NCI-H187 (cell line): ENCODE measurements around the gene SAMD3.
"Not testable (repeated sequence)": the region's sequence is repeated elsewhere in the genome, so short reads cannot be mapped to it uniquely, and the experiment has no call there.

Source experiments
- DNase-seq, 2 experiments: peaks; one replicate each; lab custom pipeline; 2025; lab: John Stamatoyannopoulos, UW

Gene SAMD3

DNA sequence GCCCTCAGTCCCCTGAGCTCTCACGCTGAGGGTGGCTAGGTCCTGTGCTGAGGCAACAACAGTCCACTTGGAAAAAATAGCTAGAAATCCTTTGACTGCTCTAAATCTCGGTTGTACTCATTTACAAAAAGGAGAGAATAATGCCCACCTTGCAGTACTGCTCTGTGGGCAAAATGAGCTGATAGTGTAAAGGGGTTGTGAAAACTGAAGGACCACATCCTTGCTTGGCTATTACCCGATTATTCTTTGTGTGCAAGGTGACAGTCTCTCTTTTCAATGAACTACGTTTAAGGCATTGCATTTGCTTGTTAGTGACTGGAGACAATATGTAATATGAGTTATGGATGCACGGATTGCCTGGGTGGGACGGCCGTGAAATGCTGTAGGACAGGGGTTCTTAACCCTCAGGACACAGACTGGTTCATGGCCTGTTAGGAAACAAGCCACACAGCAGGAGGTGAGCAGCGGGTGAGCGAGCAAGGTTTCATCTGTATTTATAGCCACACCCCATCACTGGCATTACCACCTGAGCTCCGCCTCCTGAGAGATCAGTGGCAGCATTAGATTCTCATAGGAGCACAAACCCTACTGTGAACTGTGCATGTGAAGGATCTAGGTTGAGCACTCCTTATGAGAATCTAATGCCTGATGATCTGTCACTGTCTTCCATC is 14.6 kb downstream of the SAMD3 start:
- no peak for DNase-seq

DNA sequence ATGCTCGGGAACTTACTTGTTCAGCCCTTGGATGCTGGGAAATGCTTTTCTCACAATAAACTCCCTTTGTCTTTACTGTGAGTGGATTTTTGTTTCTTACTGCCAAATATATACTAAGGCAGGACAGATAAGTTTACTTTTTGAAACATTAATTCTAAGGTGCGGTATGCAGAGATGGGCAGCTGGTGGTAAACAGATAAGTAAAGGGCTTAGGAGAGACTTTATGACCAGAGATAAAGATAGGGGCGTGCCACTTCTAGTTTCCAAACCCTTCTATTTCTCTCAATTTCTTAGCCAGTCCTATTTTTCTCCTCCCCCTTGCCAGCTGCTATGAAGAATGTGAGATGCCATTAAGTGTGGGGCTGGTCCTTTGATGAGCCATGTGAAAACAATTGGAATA is 16.3 kb downstream of the SAMD3 start:
- DNase-seq = no peak

DNA sequence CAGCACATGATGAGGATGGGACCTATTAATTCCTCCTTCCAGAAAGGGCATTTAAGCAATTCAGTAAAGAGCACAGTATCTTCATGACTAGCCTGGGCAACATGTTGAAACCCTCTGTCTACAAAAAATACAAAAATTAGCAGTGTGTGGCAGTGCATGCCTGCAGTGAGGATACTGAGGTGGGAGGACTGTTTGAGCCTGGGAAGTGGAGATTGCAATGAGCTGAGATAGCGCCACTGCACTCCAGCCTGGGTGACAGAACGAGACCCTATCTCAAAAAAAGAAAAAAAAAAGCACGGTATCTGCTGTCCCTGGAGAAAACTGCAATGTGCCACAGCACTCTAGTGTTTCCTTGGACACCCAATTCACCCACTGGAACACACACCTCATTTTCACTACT is 18.4 kb downstream of the SAMD3 start:
- DNase-seq = no peak

DNA sequence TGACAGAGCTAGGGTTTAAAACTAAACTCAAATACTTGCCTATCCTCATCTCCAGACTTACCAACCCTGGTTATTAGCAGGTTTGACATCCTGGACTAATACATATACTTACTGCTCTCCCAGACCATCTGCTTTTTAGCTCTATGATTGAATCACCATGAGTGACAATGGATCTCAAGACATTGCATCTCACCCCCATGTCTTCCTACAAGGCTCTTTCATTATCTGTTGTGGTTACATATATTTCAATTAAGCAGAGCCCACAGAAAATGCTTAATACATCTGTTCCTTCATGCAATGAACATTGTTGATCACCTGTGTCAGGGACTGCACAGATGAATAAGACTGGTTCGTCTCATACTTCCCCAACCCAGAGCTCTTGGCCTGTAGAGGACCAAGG is 19.4 kb downstream of the SAMD3 start:
- DNase-seq = no peak

DNA sequence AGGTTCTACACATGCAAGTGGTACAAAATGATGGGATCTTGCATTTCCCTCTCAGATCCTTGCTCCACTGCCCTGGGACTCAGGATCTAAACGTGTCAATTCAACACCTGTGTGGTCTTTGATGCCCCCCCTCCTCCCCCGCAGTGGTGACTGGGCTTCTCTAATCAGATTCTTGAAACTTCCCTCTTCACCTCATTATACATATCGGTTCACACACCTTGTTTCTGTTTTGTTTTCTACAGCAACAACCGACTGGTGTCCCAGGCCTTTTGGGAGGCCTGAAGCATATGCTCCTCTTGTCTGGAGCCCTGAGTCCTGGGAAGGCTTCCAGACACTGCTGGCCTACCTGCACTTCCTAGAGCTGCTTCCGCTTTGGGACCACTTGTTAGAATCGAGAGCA is 20.0 kb downstream of the SAMD3 start:
- no peak for DNase-seq

DNA sequence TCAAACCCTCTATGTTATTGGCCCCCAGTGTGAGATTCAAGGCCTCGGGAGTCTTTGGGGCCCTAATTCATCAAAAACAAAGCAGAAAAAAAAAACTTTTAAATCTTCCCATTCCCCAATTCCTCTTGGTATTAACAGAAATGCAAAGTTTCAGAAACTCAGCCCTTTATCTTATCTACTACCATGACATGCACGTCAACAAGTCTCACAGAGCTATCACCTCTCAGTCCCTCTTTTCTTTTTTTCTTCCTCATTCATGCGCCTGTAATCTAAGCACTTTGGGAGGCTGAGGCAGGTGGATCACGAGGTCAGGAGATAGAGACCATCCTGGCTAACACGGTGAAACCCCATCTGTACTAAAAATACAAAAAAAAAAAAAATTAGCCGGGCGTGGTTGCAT is 22.7 kb downstream of the SAMD3 start:
- no peak for DNase-seq

DNA sequence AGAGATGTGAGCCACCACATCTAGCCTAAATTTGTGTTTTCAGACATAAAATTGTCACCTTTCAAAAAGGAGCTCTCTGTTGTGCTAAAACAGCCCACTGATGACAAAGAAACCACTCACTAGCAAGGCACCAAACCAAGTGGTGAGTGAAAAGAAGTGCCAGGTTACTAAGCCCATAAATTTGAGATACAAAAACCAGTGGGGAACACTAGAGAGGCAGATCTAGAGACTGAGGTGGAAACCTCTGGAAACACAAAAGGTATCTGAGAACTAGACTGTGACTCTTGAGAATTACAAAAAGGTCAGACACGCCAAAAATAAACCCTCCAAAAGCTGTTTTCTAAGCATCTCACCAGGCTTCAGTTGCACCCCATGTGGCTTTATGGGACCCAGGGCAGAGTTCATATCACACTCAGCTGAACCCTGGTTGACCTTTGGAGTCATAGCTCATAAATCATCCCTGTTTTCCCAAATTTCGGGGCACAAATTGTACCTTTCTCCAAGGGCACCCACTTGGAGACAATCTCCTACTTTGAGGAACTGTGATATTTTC is 24.2 kb downstream of the SAMD3 start:
- DNase-seq = no peak

DNA sequence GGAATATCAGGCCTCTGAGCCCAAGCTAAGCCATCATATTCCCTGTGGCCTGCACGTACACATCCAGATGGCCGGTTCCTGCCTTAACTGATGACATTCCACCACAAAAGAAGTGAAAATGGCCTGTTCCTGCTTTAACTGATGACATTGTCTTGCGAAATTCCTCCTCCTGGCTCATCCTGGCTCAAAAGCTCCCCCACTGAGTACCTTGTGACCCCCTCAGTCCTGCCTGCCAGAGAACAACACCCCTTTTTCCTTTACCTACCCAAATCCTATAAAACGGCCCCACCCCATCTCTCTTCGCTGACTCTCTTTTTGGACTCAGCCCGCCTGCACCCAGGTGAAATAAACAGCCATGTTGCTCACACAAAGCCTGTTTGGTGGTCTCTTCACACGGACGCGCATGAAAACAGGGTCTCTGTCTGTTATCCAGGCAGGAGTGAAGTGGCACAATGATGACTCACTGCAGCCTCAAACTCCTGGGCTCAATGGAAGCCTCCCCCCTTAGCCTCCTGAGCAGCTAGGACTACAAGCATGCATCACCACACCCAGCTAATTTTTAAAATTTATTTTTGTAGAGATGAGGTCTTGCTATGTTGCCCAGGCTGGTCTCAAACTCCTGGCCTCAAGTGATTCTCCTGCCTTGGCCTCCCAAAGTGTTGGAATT is 24.8 kb downstream of the SAMD3 start:
- not testable (repeated sequence) for DNase-seq

DNA sequence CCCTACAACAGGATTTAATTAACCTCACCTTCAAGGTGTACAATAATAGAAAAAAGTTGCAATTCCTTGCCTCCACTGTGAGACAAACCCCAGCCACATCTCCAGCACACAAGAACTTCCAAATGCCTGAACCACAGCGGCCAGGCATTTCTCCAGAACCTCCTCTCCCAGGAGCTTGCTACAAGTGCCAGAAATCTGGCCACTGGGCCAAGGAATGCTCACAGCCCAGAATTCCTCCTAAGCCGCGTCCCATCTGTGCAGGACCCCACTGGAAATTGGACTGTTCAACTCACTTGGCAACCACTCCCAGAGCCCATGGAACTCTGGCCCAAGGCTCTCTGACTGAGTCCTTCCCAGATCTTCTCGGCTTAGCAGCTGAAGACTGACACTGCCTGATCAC is 28.3 kb downstream of the SAMD3 start:
- DNase-seq = not testable (repeated sequence)

DNA sequence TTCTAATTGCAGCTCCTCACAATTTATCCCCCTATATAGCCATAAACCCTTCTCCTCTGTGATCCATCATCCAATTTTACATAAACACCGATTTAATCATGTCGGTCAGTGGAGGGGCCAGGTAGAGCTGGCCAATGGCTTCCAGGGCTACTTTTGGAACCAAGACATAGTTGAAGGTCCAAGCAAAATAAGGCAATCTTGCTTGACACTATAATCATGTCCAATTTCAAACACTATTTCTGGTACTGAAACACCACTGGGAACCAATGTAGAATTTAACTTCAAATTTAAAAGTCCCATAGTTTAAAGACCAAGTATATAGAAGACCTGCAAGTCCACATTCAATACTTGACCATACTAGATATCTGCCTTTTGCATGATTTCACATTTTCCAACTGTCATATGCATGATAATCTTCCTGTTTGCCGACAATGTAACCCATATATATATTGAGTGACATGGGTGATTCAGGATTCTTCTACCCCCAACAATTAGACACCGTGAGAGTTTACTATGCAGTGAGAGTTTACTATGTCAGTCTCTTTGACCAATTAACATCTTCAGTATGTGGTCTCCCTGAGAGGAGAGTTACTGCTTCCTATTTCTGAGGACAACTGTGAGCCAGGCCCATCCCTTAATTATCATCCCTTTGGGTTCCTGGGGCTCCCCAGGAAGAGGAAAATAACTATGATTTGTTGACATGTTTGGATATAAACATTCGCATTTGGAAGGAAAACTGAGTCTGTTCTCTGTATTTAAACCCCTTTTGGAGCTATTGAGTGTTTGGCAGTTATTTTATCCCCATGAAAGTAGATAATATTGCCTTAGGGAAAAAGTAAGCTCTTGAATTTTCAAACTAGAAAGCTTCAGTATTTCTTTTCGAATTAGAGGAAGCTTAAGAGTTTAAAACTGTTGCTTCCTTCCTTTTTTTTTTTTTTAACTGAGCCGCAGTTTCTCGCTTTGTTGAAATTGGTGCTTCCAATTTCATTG is 31.8 kb downstream of the SAMD3 start:
- no peak for DNase-seq

DNA sequence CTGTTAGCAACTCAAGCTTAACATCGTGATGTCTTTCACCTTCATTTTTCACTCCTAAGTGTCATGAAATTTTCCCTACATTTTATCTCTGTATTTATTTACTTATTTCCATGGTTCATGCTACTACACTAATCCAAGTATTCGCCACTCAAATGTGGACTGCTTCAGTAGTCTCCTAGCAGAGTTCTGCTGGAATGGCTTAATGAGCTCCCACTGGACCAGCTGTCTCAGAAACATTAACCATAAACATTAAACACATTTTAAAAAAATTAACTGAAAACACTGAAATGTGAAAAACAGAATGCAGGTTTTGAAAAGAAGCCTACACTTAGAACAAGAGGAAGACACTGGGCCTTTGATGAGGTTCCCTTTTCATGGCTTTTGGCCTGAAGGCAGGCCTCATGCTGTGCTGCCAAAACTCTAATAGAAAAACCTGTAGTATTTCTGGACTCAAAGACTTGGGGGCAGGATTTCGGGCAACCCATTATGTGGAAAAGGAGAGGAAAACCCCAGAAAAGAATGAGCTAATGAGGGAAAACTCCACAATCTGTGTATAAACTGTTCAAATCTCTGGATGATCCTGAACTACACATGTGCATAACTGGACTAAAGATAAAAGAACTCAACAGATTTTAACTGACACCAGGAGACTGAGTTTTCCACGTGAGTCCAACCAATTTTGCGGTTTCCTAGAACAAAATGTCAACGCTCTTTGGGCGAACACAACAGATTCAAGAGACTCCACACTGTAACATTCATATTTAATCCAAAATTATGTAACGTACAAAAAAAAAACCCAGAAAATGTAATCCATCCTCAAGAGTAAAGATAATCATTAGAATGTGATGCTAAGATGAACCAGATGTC is 33.0 kb downstream of the SAMD3 start:
- no peak for DNase-seq

DNA sequence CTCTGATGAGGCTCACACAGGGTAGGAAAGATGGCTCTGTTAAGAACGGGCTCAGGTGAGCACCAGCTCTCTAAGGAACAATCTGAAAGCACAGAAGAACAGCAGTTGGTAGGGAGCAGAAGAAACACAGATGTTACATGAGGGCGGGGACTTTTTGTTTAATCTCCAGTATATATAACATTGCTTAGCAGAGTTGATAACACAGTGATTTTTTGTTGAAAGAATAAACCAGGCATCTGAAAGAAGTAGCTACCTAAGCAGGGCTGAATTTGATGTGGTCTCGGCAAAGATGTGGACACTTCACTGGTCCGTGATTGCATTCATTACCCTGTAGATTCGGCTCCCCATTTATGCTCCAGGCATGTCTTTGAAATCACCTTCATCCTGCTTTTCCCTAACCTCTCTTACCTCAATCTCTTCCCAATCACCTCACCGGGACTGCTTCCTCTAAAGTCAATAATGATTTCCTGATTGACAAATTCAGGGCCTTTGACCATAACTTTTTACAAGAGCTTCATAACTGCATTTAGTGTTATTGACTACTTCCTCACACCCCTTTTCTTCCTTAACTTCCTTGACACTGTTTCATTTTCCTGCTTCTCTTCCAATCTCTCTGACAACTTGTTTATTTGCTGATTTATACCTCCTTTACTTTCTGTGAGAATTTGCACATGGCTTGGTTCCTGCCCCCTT is 34.4 kb downstream of the SAMD3 start:
- no peak for DNase-seq

DNA sequence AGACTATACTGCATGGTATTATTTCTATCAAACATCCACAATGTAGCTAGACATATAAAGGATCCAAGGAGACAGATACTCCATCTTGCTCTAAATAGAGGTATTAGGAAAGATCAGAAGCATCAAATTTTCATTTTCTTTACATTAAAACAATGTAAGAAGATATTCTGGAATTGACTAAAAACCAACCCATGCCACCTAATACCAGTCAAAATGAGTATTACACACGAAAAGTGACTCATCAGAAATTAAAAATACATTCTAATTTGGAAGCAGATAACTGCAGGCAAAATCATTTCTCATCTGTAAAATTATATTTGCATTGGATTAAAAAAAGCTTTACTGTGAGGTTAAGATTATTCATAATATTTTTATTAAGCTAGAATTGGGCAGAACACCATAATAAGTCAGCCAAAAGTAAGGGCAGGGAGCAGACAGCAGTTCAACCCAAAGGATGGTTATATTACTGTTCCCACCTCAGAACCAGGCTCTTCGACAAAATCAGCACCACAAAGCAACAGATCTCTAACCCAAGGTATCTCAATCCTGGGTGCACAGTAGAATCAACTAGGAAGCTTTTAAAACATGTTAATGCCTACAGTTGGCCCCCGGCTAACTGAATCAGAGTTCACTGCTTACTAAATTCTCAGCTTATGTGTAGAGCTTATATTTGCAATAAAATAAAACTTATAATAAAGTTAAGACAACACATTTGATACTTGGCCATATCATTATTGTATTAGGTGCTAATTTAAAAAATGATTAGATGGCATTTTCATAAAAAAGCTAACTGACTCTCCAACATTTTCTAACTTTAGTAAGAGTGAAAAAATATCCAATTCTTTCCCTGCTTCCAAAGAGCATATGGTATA is 35.2 kb downstream of the SAMD3 start:
- DNase-seq = no peak

DNA sequence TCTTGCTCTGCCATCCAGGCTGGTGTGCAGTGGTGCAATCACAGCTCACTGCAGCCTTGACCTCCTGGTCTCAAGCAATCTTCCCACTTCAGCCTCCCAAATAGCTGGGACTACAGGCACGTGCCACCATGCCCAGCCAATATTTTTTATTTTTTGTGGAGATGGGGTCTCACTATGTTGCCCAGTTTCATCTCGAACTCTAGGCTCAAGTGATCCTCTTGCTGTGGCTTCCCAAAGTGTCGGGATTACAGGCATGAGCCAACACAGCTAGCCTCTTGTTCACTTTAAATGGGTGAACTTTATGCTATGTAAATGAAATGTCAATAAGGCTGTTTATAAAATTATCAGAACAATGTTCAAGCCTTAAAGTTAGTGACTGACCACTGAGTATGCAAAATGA is 37.1 kb downstream of the SAMD3 start:
- DNase-seq = no peak

DNA sequence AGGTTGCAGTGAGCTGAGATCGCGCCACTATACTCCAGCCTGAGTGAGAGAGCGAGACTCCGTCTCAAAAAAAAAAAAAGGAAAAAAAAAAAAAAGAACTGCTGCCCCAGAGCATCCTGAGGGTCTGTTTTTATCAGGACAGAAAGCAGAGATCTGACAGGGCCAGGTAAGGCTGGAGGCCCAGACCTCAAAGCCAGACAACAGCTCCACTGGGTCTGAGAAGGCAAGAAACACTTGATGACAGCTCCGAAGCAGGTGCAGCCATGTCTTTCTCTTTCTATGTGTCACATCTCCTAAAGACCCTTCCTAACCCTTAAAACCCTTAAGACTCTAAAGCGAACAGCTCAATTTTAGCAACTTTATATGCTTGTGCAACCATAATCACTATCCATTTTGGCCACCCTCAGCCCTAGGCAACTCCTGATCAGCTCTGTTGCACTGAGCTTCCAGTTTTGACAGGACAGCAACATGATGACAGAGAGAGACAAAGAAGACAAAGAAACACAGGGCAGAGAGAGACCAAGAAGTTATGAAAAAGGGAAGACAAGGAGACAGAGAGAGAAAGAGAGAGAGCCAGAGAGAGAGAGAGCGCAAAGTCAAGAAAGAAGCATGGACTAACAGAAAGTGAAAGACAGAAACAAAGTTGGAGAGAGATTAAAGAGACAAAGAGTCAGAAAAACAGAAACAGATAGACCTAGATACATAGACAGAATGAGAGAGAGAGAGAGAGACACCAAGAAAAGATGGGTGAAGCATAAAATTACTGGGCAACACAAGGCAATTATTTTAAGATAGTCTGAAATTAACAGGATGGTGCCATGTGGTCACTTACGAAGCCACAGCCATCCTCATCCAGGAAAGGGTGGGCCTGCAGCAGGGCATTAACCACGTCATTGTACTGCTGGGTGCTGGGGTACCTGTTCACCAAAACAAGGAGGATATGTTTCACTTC is 39.2 kb downstream of the SAMD3 start:
- no peak for DNase-seq

DNA sequence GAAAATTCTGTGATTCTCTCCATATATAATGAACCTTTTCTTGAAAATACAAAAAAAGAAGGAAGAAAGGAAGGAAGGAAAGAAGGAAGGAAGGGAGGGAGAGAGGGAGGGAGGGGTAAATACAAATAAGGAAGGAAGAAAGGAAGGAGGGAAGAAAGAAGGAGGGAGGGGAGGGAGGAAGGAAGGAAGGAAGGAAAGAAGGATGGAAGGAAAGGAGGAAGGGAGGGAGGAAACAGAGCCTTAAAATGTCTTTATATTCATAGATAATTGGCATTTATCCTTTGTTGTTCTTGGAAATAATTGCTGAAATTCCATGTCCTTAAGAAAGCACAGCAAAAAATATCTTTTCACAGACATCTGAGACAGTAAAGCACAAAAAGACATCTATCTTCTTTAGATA is 40.3 kb downstream of the SAMD3 start:
- no peak for DNase-seq

DNA sequence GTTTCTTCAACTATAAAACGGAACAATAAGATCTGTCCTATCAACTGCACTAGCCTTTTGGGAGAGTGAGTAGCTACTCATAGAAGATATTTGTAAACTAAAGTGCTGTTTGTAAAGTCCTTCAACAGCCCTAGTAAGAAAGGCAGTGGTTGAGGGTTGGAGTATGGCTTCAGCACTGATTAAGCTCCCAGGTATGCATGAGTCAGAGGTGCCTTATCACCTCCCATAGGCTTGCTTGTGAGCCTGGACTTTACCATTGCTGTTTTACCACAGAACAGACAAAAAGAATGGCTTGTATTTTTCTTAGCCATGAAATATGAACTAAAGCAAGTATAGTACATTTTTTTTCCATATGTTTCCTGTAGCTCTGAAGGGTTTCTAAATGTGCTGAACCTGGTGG is 44.1 kb downstream of the SAMD3 start:
- no peak for DNase-seq

DNA sequence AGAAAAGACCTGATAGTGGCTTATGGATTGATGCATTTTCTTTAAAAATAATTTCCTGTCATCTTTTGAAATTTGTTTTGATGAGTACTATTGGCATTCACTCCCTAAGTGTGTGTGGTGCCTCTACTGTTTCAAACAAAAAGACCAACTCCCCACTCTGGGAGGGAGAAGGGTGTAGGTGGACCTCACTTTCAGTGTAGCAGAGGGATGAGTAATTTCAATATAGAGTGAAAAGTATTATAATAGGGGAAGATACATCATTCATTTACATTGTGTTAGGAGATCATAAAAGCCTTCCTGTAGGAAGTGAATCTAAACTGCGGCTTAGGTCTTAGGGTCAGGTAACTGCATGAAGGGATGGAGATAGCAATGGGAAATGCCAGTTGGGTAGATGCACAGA is 46.4 kb downstream of the SAMD3 start:
- DNase-seq = no peak
